GM12864 (cell line): ENCODE data around the gene SUSD4.

Experiments
- DNase-seq: peaks from one replicate; pipeline ENCODE4 v3.0.0-alpha.2; 2011; ENCODE audit warnings: low read depth
- H3K4me3 ChIP-seq: 2 replicates; pipeline ENCODE4 v1.5.1; 2011; ENCODE audit warnings: mild to moderate bottlenecking, low read depth, low read length, control low read depth
- TF ChIP-seq, protein P1 (sequence below): IDR thresholded peaks from 2 replicates; pipeline ENCODE4 v1.5.1; 2011; ENCODE audit warnings: low read depth, mild to moderate bottlenecking, moderate library complexity, low read length, control low read depth, inconsistent platforms; ENCODE audit errors: missing control alignments

The SUSD4 gene

DNA sequence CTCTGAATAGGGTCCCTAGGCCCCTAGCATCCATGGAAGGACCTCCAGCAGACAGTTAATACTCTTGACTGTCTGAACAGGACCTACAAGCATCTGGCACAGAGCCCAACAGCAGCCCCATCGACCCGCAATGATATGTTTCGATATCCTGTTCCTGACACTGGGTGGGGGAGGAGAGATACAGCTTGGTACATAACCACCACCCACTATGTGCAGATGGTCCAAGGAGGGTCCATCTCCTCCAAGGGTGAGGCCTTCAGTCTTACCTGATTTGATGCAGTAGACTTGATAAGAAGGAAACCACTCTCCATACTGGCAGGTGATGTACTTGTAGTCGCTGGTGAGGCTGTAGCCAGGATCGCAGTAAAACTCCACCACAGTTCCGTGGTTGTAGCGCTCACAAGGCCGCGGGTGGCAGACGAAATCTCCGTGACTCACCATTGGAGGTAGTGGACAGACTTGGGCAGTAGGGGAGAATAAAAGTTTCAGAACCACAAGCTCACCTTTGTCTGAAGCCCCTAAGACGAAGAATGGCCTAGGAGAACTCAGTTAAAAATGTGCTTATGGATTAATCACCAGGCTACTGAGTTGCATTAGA is 134.9 kb downstream of the SUSD4 start:
- H3K4me3 ChIP-seq, result no peak overlapping the region
- TF ChIP-seq, protein P1, sequence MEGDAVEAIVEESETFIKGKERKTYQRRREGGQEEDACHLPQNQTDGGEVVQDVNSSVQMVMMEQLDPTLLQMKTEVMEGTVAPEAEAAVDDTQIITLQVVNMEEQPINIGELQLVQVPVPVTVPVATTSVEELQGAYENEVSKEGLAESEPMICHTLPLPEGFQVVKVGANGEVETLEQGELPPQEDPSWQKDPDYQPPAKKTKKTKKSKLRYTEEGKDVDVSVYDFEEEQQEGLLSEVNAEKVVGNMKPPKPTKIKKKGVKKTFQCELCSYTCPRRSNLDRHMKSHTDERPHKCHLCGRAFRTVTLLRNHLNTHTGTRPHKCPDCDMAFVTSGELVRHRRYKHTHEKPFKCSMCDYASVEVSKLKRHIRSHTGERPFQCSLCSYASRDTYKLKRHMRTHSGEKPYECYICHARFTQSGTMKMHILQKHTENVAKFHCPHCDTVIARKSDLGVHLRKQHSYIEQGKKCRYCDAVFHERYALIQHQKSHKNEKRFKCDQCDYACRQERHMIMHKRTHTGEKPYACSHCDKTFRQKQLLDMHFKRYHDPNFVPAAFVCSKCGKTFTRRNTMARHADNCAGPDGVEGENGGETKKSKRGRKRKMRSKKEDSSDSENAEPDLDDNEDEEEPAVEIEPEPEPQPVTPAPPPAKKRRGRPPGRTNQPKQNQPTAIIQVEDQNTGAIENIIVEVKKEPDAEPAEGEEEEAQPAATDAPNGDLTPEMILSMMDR, result no peak
- no peak for DNase-seq

DNA sequence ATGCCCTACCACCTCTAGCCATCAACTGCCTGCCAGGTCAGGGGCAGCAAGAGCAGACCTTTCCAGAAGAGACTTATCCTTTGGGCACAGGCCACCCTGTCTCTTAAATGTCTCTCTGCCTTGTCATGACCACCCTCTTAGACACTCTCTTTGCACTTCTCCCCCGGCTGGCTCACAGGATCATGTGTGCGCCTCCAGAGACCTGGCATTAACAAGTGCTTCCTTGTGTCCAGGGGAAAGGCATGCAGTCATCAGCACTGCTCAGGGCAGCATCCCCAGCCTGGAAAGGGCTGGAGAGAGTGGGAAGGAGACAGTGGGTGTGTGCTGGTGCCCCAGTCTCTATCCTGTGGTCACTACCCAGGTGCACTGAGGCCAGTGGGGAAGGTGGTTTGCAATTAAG is 135.8 kb downstream of the SUSD4 start:
- TF ChIP-seq, protein P1, result no peak
- no peak for DNase-seq
- H3K4me3 ChIP-seq, result no peak overlapping the region

DNA sequence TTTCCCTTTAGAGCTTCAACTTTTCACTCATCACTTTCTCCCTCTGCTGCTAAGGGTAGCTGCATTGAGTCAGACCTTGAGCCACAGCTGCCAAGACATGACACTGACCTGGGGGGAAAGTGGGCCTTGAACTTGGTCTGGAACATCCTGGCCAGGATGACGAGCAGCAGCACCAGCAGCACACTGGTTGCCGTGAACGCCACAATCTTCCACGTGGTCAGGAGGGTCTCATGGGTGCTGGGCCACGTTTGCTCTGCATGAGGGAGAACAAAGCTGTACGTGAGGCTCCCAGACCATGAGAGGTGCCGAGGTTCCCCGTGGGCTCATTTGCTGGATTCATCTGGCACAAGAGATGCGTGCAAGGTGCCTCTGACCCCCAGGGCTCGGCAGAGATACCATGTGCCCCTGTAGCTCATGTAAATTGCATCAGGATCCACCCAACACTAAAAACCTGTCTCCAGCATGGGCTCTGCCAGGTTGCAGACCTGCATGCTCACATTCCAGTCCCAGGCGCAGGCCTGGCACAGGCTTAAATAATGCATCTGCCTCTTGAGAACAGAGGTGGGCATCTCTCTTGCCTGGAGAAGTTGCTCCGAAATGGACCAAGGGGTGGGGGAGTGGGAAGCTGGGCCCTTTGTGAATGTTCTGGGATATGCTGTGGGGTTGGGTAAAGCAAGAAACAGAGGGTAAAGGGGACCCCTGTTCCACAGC is 136.3 kb downstream of the SUSD4 start:
- H3K4me3 ChIP-seq, result no peak overlapping the region
- no peak for DNase-seq
- TF ChIP-seq, protein P1, result no peak

DNA sequence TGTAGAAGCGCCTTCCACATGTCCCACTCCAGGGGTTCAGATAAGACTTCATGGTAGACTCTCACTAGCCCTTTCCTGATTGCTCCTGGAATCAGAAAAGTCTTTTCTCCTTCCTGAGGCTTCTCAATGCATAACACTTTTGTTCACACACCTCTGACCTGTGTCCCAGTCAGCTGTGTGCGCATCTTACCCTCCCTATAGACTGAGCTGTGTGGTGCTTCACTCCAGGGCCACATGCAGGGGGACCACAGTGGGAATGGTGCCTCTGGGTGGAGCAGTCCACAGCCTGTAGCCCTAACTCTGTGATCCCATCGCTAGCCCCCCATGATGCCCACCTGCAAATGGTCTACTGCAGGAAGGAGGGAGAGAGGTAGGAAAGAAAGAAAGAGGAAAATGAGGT is 136.9 kb downstream of the SUSD4 start:
- TF ChIP-seq, protein P1, result no peak
- DNase-seq, result no peak
- no peak overlapping the region for H3K4me3 ChIP-seq

DNA sequence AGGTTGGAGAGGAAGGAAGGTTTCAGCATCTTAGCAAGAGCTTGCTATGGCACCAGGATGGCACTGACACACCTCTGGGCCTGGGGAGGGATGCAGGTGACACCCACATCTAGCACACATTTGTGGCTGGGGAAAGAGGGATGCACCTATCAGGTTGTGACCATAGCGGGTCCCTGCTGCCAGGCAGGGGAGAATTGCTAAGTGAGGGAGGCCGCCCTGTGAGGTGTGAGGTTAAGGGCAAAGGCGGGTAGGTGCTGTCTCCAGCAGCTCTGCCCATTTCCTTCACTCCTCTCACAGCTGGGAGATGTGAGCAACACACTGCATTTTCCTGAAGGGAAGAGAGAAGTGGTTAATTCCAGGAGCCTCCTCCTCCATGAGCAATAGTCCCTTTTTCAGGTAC is 137.7 kb downstream of the SUSD4 start:
- no peak overlapping the region for H3K4me3 ChIP-seq
- DNase-seq, result no peak
- TF ChIP-seq, protein P1, result no peak

DNA sequence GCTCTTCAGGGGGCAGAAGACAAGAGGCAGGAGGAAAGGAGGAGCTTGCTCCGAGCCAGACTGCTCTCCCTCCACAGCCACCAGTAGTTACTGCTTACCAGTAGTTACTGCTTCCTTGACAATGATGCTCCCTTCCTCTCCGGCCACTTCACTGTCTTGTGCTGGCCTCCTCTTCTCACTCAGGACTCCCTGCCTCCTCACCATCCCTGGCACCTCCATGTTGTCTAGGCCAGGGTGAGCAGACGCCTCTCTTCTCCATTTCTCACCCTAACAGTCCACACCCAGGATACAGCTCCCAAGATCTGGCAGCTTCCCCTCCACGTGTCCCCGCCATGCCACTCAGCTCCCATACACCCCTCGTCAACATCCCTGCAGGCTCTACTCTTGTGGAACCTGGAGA is 138.5 kb downstream of the SUSD4 start:
- no peak for DNase-seq
- no peak overlapping the region for H3K4me3 ChIP-seq
- TF ChIP-seq, protein P1, result no peak

DNA sequence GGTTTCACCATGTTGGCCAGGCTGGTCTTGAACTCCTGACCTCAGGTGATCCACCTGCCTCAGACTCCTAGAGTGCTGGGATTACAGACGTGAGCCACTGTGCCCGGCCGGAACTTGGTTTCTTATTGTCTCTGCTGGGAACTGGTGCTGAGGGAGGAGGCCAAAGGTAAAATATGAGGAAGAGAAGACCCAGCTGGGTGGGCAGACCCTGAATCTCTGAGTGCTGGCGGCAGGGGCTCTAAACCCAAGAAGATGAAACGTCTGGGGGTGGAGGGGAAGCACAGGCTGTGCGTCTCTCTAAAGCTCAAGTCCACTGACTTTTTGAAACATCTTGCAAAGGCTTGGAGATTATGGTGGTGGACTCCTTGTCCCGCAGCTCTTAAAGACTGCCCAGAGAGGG is 138.9 kb downstream of the SUSD4 start:
- TF ChIP-seq, protein P1, result no peak
- no peak for DNase-seq
- H3K4me3 ChIP-seq, result no peak overlapping the region
